Left renal cortex interstitium (tissue), 4 donors: ENCODE data around the gene HPCAL1. TPM values are rescaled to one million over a fixed set of nuclear protein-coding genes. Genes with fewer than 3 reads are reported as not detected.
A peak's percentile ranks its signal among the peaks of the same experiment; 100 is the strongest.
"Not testable (repeated sequence)": the region's sequence is repeated elsewhere in the genome, so short reads cannot be mapped to it uniquely, and the experiment has no call there.

Experiments used
- DNase-seq, 4 donors: peaks; one replicate each; pipeline ENCODE4 v3.0.0-alpha.2; 2013; ENCODE audit warnings: low read depth in 4 of 4, low spot score in 2 of 4, missing footprints in 1 of 4
- polyA plus RNA-seq, 4 donors: library from polyadenylated mRNA; unstranded; fragments of 120-200 nt; gene quantifications; one replicate each; pipeline ENCODE4 v1.2.1, GENCODE V29; 2013; ENCODE audit not compliant: insufficient read length in 4 of 4

HPCAL1 gene
- polyA plus RNA-seq, 4 donors: 22.9 to 40.0 (median 29.5) TPM

DNA sequence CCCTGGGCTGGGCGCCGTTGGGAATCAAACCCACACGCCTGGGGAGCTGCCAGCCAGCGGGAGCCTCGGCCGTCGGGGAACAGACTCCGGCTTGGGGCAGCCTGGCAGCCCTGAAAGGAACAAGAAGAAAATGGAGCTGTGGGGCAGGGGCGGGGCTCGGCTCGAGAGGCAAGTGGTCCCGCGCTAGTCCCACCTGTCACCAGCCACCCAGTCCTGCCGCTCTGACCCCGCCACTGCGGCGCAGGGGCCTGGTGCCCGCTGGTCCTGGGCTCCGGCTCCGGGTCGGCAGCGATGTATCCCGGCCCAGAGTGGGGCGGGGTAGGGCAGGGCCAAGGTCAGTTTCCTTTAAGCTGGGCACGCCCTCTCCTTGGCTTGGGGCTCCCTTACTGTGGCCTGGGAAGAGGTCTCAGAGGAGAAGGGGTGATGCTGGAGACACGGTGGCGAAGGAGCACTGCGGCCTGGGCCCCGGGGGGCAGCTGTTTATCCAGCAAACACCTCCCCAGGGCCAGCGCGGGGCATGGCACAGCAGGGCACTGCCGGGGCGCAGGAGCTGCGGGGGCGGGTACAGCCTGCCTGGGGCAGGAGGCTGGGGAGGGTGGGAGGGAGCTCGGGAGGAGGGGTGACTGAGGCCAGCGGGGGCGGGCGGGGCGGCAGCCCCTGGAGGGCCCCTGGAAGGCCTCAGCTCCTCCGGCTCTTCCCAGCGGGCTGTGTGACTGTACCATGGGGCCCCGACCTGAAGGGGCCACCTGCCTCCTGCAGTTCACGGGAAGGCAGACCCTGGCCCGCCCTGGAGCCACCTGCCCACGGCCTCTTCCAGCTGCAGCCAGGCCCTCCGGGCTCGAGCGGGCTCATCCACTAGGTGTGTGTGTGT lies 129.8 kb downstream of the HPCAL1 start:
- no peak for DNase-seq

DNA sequence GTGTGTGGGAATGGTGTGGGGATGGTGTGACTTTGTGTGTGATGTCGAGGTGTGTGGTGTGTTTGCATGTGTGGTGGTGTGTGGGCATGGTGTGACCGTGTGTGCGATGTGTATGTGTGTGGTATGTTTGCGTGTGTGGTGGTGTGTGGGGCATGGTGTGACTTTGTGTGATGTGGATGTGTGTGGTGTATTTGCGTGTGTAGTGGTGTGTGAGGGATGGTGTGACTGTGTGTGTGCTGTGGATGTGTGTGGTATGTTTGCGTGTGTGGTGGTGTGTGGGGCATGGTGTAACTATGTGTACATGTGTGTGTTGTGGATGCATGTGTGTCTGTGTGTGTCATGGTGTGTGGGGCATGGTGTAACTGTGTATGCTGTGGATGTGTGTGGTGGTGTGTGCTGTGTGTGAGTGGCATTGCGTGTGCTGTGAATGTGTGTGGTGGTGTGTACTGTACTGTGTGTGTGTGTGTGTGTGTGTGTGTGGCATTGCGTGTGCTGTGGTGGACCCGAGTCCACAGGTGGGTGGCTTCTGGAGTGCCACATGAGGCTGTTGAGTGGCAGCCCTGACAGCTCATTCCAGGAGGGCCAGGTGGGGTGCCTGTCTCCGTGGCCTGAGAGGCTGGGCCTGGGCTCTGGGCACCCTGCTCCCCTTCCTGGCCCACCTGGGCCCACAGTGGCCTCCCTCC lies 130.7 kb downstream of the HPCAL1 start:
- no peak for DNase-seq

DNA sequence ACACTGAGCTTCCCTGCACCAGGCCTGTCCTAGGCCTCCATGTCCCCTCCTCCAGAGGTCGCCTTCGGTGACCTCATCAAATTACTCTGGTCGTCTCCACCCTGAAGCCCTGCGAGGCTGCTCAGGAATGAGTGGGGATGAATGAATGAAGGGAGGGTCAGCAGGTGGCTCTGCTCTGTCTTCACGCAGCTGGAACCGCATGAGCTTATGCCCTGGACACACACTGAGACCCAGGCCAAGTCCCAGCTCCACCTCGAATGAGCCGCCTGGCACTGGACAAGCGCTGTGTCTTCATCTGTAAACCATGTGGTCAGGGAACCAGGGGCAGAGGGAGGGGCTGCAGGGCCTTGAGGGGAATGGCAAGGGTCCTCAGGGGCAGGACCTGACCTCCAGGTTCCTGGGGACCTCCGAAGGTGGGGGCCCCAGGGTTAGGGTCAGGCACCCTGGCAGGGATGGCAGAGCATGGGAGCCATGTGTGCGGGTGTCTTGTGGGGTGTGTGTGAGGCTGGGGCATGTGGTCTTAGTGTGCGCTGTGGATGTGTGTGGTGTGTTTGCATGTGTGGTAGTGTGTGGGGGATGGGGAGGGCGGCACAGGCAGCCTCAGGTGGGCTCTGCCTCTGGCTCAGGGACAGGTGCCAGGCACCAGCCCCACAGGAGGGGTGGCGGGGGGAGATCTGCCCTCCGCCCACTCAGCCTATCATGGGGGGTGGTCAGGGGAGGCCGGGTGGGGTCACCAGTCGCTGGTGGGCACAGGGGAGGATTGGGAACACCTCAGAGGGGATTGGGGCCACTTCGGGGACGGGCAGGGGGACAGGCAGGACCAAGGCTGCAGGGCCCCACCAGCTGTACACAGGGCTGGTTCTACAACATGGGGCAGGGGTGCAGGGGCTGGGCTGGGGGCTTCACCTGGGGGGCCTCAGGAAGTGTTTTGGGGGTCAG lies 131.5 kb downstream of the HPCAL1 start:
- DNase-seq: no peak

GRCh38 chr2:10434886-10435819 lies 132.4 kb downstream of the HPCAL1 start:
- DNase-seq: peak in 2 of 4 donors; percentile 54 to 67

- DNase-seq: no peak
These were observed 133.1 kb downstream of the HPCAL1 start for GRCh38 chr2:10435820-10436204.

DNA sequence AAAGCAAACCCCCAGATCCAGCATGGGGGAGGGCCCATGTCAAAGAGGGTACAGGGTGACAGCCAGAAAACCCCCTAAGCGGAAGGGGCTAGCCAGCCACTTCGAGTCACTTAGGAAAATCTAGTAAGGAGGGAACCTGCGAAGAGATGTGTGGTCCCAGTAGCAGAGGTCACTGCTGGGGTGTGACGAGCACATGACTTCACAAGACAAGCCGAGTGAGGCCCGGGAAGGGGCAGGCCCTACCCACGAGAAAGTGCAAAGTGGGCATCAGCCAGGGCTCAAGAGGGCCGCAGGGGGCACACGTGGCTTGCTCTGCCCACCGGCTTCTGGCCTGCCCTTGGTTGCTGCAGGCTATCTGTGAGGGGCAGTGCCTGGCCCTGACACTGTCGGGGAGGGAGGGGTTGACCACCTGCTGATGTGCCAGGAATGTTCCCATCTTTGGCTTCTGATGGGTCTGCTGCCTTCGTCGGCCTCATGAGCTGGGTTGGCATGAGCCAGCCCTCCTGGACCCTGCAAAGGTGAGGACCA lies 133.9 kb downstream of the HPCAL1 start:
- DNase-seq: no peak

GRCh38 chr2:10437806-10438205 lies 135.1 kb downstream of the HPCAL1 start:
- no peak for DNase-seq

DNA sequence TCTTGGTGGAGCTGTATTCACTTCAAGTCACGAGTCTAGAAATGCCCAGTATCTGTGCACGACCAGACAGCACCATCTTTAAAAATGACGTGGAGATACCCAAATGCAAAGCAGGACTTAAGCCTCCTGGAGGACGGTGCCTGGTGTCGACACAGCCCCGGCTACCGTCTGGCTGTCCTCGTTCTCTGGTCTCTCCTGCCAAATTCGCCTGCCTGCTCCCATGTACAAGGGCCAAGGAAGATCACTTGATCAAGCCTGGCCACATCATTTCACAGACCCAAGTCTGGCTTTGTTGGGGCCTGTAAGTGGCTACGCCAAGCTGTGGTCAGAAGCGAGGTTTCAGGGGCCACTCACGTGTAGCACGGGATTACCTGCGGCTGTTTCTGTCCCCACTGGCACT lies 136.0 kb downstream of the HPCAL1 start:
- DNase-seq: no peak

DNA sequence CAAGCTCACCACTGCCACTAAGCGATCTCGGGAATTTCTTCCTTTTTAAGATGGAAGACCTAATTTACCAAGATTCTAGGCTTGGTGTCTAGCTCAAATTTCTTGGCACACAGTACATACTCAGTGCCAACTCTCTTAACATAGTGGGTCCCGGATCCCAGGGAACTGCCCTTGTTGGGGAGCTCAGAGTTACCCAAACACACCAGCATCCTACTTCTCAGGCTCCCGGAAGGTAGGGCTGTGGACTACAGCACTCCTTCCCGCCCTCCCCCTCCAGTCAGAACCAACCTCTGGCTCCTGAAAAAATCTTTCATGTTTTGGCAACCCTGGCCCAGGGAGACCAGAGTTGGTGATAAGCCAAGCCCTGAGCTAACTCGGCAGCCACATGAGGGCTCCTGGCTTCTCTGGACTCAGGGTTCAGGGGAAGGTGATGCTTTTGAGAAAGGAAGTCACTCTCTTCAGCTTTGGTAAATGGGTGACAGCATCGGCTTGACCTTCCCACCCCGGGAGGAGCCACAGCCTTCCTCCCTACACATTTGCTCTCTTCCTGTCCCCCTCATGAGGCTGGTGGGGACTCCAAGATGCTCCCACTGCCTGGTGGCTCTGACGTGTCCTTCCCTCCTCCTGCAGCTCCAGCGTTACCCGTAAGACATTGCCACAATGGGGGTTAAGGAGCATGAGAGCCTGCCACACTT lies 136.6 kb downstream of the HPCAL1 start:
- no peak for DNase-seq

DNA sequence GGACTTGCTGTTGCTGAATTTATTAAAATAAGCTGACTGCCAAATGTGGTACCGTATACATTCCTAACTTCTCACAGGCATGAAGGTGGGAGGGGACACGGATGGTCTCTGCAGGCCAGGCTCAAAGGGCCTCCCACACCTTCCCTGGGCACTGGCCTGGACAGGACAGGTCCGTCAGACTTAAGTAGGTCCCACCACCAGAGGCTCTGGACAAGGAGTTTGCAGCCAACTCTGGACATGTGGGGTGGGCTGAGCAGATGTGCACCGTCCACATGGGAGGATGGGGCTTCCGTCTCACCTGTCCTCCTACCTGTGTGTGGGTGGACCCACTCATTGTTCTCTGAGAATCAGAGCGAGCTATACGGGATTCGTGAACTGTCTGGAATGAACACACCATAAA lies 137.3 kb downstream of the HPCAL1 start:
- DNase-seq: no peak

DNA sequence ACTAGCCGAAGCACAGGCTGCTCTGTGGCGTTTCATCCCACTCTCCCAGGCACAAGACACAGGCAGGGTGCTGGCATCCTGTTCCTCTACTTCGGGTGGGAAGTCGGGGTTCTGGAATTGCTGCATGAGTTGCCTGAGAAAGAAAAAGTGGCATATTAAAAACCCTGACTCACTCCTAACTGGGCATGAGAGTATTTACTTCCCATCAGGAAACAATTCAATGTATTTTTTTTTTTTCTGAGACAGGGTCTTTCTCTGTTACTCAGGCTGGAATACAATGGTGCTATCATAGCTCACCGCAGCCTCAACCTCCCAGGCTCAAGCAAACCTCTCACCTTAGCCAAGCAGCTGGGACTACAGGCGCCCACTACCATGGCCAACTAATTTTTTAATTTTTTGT lies 138.0 kb downstream of the HPCAL1 start:
- no peak for DNase-seq

- no peak for DNase-seq
These were observed 139.2 kb downstream of the HPCAL1 start for GRCh38 chr2:10441948-10442347.

DNA sequence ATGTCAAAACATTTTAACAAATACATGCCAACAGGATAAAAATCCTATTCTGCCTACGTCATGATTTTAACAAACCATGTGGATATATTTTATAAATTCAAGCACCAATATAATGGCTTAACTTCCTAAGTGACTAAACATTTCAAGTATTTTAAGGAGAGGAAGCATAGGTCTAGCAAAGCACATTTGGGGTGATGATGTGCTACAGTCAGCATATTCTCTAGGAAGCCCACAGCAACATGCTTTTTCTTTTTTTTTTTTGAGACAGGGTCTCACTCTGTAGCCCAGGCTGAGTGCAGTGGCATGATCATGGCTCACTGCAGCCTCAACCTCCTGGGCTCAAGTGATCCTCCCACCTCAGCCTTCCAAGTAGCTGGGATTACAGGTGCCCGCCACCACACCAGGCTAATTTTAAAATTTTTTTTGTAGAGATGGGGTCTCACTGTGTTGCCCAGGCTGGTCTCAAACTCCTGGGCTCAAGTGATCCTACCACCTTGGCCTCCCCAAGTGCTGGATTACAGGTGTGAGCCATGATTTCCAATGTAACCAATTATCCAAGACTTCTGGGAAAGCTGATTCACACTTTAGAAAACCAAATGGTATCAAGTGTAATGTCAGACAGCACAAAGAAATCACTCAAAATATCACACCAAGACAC lies 139.9 kb downstream of the HPCAL1 start:
- DNase-seq: not testable (repeated sequence)

DNA sequence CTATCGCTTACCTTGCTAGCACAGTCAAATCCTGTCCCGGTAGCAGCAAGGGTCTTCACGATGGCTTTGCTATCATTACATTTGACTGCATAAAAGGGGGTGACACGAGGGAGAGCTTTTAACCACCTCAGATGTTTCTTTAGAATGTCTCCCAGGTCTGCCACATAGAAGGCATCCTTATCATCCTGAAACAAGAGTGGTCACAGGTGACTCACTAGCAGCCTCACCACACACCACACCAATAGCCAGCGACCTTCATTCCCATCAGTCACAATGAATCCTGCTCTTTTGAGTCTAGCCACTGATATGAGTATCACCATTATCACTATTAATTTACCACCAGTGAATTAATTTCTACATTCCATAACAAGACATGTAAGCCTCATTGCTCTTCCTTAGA lies 141.8 kb downstream of the HPCAL1 start:
- DNase-seq: no peak

DNA sequence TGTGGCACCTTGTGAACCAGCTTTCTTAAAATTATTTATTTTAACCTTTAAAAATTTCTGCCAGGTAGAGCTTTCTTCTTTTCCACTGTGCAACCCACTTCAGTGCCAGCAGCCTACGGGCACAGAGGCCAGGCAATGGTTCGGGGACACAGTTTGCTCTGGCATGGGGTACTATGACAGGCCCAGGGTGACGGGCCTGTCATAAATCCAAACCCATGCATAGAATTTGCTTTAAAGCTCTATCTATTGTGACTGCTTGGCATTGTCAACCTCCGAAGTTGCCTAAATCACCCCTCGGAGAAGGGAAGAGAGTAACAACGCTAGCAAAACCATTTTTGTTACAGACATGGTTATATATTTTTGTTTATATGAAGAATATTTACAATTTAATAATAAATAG lies 143.9 kb downstream of the HPCAL1 start:
- no peak for DNase-seq

DNA sequence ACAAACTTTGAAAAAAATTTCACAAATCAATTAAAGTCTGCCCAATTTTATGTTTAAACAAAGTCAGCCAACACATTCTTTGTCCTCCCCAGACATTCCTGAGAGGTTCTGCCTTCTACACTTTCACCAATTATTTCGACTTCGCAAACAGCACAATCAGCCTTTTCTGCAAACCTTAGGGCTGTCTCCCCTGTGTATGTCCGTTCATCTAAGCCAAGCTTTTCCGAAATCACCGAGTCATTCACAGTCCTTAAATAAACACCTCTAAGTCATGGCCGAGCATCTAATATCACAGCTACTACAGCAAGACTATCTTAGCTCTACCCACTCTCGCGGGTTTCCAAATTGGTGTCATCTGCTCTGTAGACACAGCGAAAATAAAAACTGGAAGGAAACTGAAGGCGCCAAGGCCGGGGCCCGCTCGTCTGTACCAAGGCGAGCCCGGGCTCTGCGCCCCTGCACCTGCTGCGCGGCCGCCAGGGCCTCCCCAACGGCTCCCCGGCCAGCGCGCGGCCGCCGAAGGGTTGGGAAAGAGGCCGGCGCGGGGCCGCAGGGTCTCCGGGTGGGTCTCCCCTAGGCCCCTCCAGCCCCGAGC lies 144.7 kb downstream of the HPCAL1 start:
- DNase-seq: no peak

DNA sequence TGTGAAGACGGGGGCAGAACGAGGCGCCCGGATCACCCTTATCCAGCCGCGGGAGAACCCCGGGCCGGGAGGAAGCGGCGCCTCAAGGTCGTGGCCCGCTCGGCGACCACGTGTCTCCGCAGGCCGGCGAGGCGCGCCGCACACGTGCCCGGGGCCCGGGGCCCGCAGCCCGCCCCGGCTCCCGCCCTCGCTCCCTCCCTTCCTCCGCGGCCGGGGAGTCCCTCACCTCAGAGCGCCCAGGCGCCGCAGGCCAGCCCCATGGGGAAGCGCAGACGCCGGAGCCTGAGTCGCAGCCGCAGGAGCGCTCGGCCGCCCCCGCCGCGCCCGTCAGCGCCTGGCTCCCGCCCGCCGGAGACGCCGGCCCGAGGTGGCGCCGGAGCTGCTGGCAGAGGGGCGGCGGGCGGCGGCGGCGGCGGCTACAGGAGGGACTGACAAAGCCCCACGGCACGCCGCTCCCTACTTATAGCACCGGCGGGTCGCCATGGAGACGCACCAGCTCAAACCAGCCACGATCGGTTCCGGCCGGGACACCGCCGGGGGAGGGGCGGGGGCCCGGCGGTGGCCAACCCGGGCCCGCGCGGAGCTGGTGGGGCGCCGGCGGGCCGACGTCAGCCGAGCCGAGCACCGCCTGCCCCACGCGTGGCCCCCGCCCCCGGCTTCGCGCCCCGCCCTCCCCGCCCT lies 145.3 kb downstream of the HPCAL1 start, which contains the start of gene ODC1:
Gene ODC1, minus strand, starts transcription at position 433 of the 681 bp plus-strand sequence. CDS start 3,295 bp downstream, outside the sequence.
- peak in 3 of 4 donors; percentile 75 to 85 (median 77) for DNase-seq
